Fibroblast of lung (primary cell): ENCODE measurements around the gene PMS1. TPM values are rescaled to one million over a fixed set of nuclear protein-coding genes. Genes with fewer than 3 reads are reported as not detected.
A peak's percentile ranks its signal among the peaks of the same experiment; 100 is the strongest.

ENCODE experiments used
- DNase-seq, 2 donors: peaks; one replicate each; pipeline versions ENCODE4 v3.0.0 to v3.0.0-alpha.2; 2010; ENCODE audit warnings: low read depth in 2 of 2
- H2AFZ ChIP-seq: 2 replicates; pipeline ENCODE4 v1.5.1; 2012; ENCODE audit warnings: low read length, control low read depth, inconsistent platforms
- H3K27ac ChIP-seq: 2 replicates; pipeline ENCODE4 v1.5.1; 2011; ENCODE audit warnings: low read length, control low read depth; ENCODE audit not compliant: insufficient read depth
- H3K27me3 ChIP-seq: 2 replicates; pipeline ENCODE4 v1.5.1; 2011; ENCODE audit warnings: mild to moderate bottlenecking, low read length; ENCODE audit not compliant: control insufficient read depth, insufficient read depth
- H3K36me3 ChIP-seq: 2 replicates; pipeline ENCODE4 v1.5.1; 2011; ENCODE audit warnings: low read length; ENCODE audit not compliant: control insufficient read depth, insufficient read depth
- H3K4me1 ChIP-seq: 2 replicates; pipeline ENCODE4 v1.5.1; 2011; ENCODE audit warnings: low read length; ENCODE audit not compliant: control insufficient read depth, insufficient read depth; ENCODE audit errors: extremely low read depth
- H3K4me2 ChIP-seq: 2 replicates; pipeline ENCODE4 v1.5.1; 2011; ENCODE audit warnings: low read length, control low read depth; ENCODE audit not compliant: insufficient read depth; ENCODE audit errors: extremely low read depth
- H3K4me3 ChIP-seq, 4 experiments: fragments of 200-600 bp in 1 of 4; sonication (generic) in 1 of 4; replicated peaks in 1 of 4; 2 replicates each; pipeline ENCODE4 v1.5.1; 2011 to 2016; ENCODE audit warnings: low read length in 4 of 4, low read depth in 3 of 4, mild to moderate bottlenecking in 3 of 4, control low read depth in 2 of 4, inconsistent platforms in 1 of 4, mixed read lengths in 1 of 4; ENCODE audit not compliant: insufficient read depth in 1 of 4; ENCODE audit errors: control extremely low read depth in 1 of 4
- H3K79me2 ChIP-seq: 2 replicates; pipeline ENCODE4 v1.5.1; 2012; ENCODE audit warnings: mild to moderate bottlenecking, low read length, inconsistent platforms; ENCODE audit not compliant: control insufficient read depth, insufficient read depth
- H3K9ac ChIP-seq: 2 replicates; pipeline ENCODE4 v1.5.1; 2011; ENCODE audit warnings: mild to moderate bottlenecking, low read length, control low read depth; ENCODE audit not compliant: insufficient read depth
- H3K9me3 ChIP-seq: 2 replicates; pipeline ENCODE4 v1.5.1; 2012; ENCODE audit warnings: low read depth, low read length; ENCODE audit not compliant: control insufficient read depth, insufficient read depth
- H4K20me1 ChIP-seq: 2 replicates; pipeline ENCODE4 v1.5.1; 2011; ENCODE audit warnings: low read length; ENCODE audit not compliant: control insufficient read depth, insufficient read depth; ENCODE audit errors: extremely low read depth
- CTCF ChIP-seq, 2 donors: IDR thresholded peaks in 1 of 2; conservative IDR thresholded peaks in 1 of 2; 1 replicate in 1 of 2; 2 replicates in 1 of 2; pipeline ENCODE4 v1.5.1; 2011 to 2012; ENCODE audit warnings: low read length in 2 of 2, control low read depth in 1 of 2, inconsistent platforms in 1 of 2, low read depth in 1 of 2, mild to moderate bottlenecking in 1 of 2
- EZH2 ChIP-seq: IDR thresholded peaks from 2 replicates; pipeline ENCODE4 v1.5.1; 2012; ENCODE audit warnings: low read length, control low read depth, mild to moderate bottlenecking; ENCODE audit errors: missing control alignments
- polyA plus RNA-seq, 2 donors: library from polyadenylated mRNA; depleted of rRNA in 1 of 2; stranded (reverse) in 1 of 2; unstranded in 1 of 2; fragments of >200 nt; gene quantifications; 2 replicates each; pipeline ENCODE4 v1.2.1, GENCODE V29; 2011 to 2012; ENCODE audit warnings: missing spikeins in 1 of 2
- total RNA-seq: library from RNA; depleted of rRNA; stranded (reverse); fragments of >200 nt; gene quantifications from 2 replicates; pipeline ENCODE4 v1.2.1, GENCODE V29; 2014

PMS1 gene
- total and polyA plus RNA-seq, 2 donors (not counting 1 experiment from before 2014, with no cell fraction given): 15.7 to 41.0 TPM

- H3K9ac ChIP-seq: no peak overlapping the region
- H3K36me3 ChIP-seq: peaks cover 12% of the 10 kb centered on the region
- H3K4me1 ChIP-seq: no peaks in the 10 kb centered on the region
- no peaks in the 10 kb centered on the region for H3K9me3 ChIP-seq
- TF ChIP-seq CTCF (conservative IDR thresholded peaks at IDR 0.05 in 1 of 2, IDR thresholded peaks at IDR 0.05 in 1 of 2; ENCODE audit: low read depth in 1 of 2, low read length in 2 of 2): no peak
- TF ChIP-seq EZH2: no peak
- no peak overlapping the region for H3K4me2 ChIP-seq
- no peak overlapping the region for H3K4me3 ChIP-seq
- H3K27ac ChIP-seq: no peak overlapping the region
- no peak overlapping the region for H2AFZ ChIP-seq
- no peaks in the 10 kb centered on the region for H4K20me1 ChIP-seq
- no peaks in the 10 kb centered on the region for H3K27me3 ChIP-seq
- no peaks in the 10 kb centered on the region for H3K79me2 ChIP-seq
- no peak for DNase-seq
Measured at GRCh38 chr2:189770590-189771322, 13.5 kb upstream of the PMS1 start.

GRCh38 chr2:189772212-189772611 lies 12.0 kb upstream of the PMS1 start:
- Histone ChIP-seq H3K4me1 (no peaks in the 10 kb centered on the region), H4K20me1 (no peaks in the 10 kb centered on the region), H3K27me3 (no peaks in the 10 kb centered on the region), H3K4me2 (no peak overlapping the region), H3K9me3 (no peaks in the 10 kb centered on the region), H3K9ac (no peak overlapping the region), H3K4me3 (no peak overlapping the region), H3K27ac (no peak overlapping the region), H2AFZ (no peak overlapping the region), H3K36me3 (peaks cover 10% of the 10 kb centered on the region), H3K79me2 (no peaks in the 10 kb centered on the region)
- DNase-seq: no peak
- no peak for TF ChIP-seq CTCF (conservative IDR thresholded peaks at IDR 0.05 in 1 of 2, IDR thresholded peaks at IDR 0.05 in 1 of 2; ENCODE audit: low read depth in 1 of 2, low read length in 2 of 2)
- TF ChIP-seq EZH2: no peak

GRCh38 chr2:189782221-189782671 lies 2.0 kb upstream of the PMS1 start:
- peak overlapping the region; percentile 22 for H3K27ac ChIP-seq
- H3K36me3 ChIP-seq: peaks cover 4% of the 10 kb centered on the region
- TF ChIP-seq CTCF (conservative IDR thresholded peaks at IDR 0.05 in 1 of 2, IDR thresholded peaks at IDR 0.05 in 1 of 2; ENCODE audit: low read depth in 1 of 2, low read length in 2 of 2): no peak
- TF ChIP-seq EZH2: no peak

More at GRCh38 chr2:189782221-189782671, 2.0 kb upstream of the PMS1 start:
- Histone ChIP-seq H3K4me2 (peak overlapping the region; percentile 86), H3K9ac (no peak overlapping the region), H2AFZ (no peak overlapping the region), H3K79me2 (peaks cover 69% of the 10 kb centered on the region), H3K4me1 (no peaks in the 10 kb centered on the region), H3K27me3 (no peaks in the 10 kb centered on the region), H4K20me1 (no peaks in the 10 kb centered on the region), H3K9me3 (no peaks in the 10 kb centered on the region), H3K4me3 (peak overlapping the region; percentile 73 to 97 (median 93))
- peak; percentile 26 to 28 for DNase-seq
